ENCODE data around the gene ASTN1. TPM values are rescaled to one million over a fixed set of nuclear protein-coding genes. Genes with fewer than 3 reads are reported as not detected.

The ASTN1 gene
- total and polyA plus RNA-seq, 4 donors, result 33.4 to 127 (median 82.8) TPM

DNA sequence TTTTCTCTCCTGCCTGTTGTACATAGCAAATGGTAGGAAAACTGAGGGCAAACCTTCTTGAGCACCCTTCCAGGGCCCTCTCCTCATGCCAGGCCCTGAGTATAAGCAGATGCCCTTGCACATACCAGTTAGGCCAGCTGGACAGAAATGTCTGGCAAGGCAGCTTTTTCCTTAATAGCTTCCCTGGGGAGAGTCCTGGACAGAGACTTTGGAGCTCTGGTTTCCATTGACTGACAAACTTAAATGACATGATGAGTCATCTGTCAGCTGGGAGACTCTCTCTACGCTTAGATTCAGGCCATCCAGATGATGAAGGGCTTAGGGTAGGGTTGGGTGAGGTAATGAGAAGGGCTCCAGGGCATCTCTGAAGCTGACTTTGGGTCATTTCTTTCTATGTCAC lies 317.5 kb downstream of the ASTN1 start:
- Histone ChIP-seq H3K27ac (ENCODE audit: low read depth, low read length) (no peak overlapping the region), H3K36me3 (ENCODE audit: control insufficient read depth, insufficient read depth, low read length) (no peaks in the 10 kb centered on the region), H3K4me1 (ENCODE audit: control insufficient read depth, insufficient read depth, low read length) (no peaks in the 10 kb centered on the region), H3K4me3 (ENCODE audit: low read depth, low read length) (no peak overlapping the region), H3K9me3 (ENCODE audit: control insufficient read depth, insufficient read depth, low read length) (no peaks in the 10 kb centered on the region), H3K27me3 (ENCODE audit: control insufficient read depth, insufficient read depth, low read length) (no peaks in the 10 kb centered on the region)
- no CpG with 5 or more reads among the region's 1 CpG for WGBS (ENCODE audit: insufficient coverage)
- no peak for DNase-seq (ENCODE audit: low read depth in 4 of 6, low spot score in 6 of 6)

GRCh38 chr1:176843352-176844297 lies 320.9 kb downstream of the ASTN1 start:
- no peak overlapping the region for H3K27ac ChIP-seq (ENCODE audit: low read depth, low read length)
- 43% methylated on average over 1 of the region's 4 CpGs for WGBS (ENCODE audit: insufficient coverage)
- peak in 5 of 6 donors; percentile 38 to 92 (median 55) for DNase-seq (ENCODE audit: low read depth in 4 of 6, low spot score in 6 of 6)

GRCh38 chr1:176841238-176841637 lies 323.3 kb downstream of the ASTN1 start:
- no peaks in the 10 kb centered on the region for H3K4me1 ChIP-seq (ENCODE audit: control insufficient read depth, insufficient read depth, low read length)
- no peaks in the 10 kb centered on the region for H3K36me3 ChIP-seq (ENCODE audit: control insufficient read depth, insufficient read depth, low read length)
- no peak overlapping the region for H3K4me3 ChIP-seq (ENCODE audit: low read depth, low read length)
- no peak overlapping the region for H3K27ac ChIP-seq (ENCODE audit: low read depth, low read length)
- H3K9me3 ChIP-seq (ENCODE audit: control insufficient read depth, insufficient read depth, low read length), result no peaks in the 10 kb centered on the region
- no peaks in the 10 kb centered on the region for H3K27me3 ChIP-seq (ENCODE audit: control insufficient read depth, insufficient read depth, low read length)
- DNase-seq (ENCODE audit: low read depth in 4 of 6, low spot score in 6 of 6), result no peak
- no CpG with 5 or more reads among the region's 2 CpGs for WGBS (ENCODE audit: insufficient coverage)

More at GRCh38 chr1:176843352-176844297, 320.9 kb downstream of the ASTN1 start:
- Histone ChIP-seq H3K4me1 (ENCODE audit: control insufficient read depth, insufficient read depth, low read length) (no peaks in the 10 kb centered on the region), H3K27me3 (ENCODE audit: control insufficient read depth, insufficient read depth, low read length) (no peaks in the 10 kb centered on the region), H3K36me3 (ENCODE audit: control insufficient read depth, insufficient read depth, low read length) (no peaks in the 10 kb centered on the region), H3K9me3 (ENCODE audit: control insufficient read depth, insufficient read depth, low read length) (no peaks in the 10 kb centered on the region), H3K4me3 (ENCODE audit: low read depth, low read length) (no peak overlapping the region)

- no peak for DNase-seq (ENCODE audit: low read depth in 4 of 6, low spot score in 6 of 6)
- H3K27me3 ChIP-seq (ENCODE audit: control insufficient read depth, insufficient read depth, low read length), result no peaks in the 10 kb centered on the region
- H3K27ac ChIP-seq (ENCODE audit: low read depth, low read length), result no peak overlapping the region
- no CpG with 5 or more reads among the region's 4 CpGs for WGBS (ENCODE audit: insufficient coverage)
- H3K4me3 ChIP-seq (ENCODE audit: low read depth, low read length), result no peak overlapping the region
- H3K9me3 ChIP-seq (ENCODE audit: control insufficient read depth, insufficient read depth, low read length), result no peaks in the 10 kb centered on the region
- H3K4me1 ChIP-seq (ENCODE audit: control insufficient read depth, insufficient read depth, low read length), result no peaks in the 10 kb centered on the region
- no peaks in the 10 kb centered on the region for H3K36me3 ChIP-seq (ENCODE audit: control insufficient read depth, insufficient read depth, low read length)
Observed at GRCh38 chr1:176839216-176839615, 325.3 kb downstream of the ASTN1 start.

DNA sequence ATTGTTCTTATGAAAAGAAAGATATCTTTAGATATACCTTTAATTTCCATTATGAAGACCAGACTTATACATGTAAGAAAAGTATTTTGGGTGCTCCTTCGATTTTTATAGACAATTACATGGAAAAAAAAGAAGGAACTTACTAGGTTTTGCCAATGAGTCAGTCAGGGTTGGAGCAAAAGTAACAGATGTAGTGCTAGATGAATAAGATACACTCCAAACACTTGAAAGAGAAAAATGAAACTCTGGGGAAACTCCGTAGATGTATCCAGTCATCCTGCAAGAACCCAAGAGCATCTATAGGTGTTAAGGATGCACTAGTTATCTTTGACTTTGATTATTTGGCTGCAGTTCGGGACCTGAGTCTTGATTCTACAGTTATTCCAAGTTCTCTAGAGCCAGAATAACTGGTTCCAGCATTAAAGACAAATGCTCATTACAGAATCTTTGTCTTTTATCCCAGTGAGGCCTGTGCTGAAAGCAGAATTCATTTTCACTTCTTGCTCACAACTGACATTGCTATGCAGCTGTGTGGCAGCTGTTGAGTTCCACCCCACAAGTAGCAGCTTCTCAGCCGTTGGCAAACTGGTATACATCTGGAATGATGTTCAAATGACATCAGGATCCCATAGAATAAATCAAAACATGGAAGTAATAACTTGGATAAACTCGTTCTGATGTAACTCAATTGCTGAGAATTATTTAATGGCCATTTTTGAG lies 326.1 kb downstream of the ASTN1 start:
- no peak for DNase-seq (ENCODE audit: low read depth in 4 of 6, low spot score in 6 of 6)
- no peaks in the 10 kb centered on the region for H3K4me1 ChIP-seq (ENCODE audit: control insufficient read depth, insufficient read depth, low read length)
- no peaks in the 10 kb centered on the region for H3K27me3 ChIP-seq (ENCODE audit: control insufficient read depth, insufficient read depth, low read length)
- H3K9me3 ChIP-seq (ENCODE audit: control insufficient read depth, insufficient read depth, low read length), result no peaks in the 10 kb centered on the region
- H3K27ac ChIP-seq (ENCODE audit: low read depth, low read length), result no peak overlapping the region
- no peak overlapping the region for H3K4me3 ChIP-seq (ENCODE audit: low read depth, low read length)
- no peaks in the 10 kb centered on the region for H3K36me3 ChIP-seq (ENCODE audit: control insufficient read depth, insufficient read depth, low read length)
- 89% methylated on average over 1 of the region's 5 CpGs for WGBS (ENCODE audit: insufficient coverage)

DNA sequence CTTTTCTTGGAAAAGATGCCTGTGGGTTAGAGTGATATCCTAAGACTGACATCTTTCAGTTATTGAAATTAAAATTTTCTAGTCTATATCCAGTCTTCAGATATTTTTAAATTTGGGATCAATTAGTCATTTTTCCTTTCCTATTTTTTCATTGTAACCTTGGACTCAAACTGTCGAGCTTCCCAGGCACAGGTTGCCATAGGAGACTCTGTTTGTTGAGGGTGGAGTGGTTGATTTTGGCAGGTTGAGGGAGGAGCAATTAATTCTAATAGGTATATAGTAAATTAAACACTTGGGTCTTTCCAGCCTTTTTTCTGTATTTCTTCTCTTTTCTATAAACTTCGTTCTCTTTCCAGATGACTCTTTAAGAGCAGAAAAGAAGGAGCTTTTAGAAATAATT lies 326.8 kb downstream of the ASTN1 start:
- no peak overlapping the region for H3K4me3 ChIP-seq (ENCODE audit: low read depth, low read length)
- H3K27ac ChIP-seq (ENCODE audit: low read depth, low read length), result no peak overlapping the region
- WGBS (ENCODE audit: insufficient coverage), result no CpG with 5 or more reads among the region's 2 CpGs

DNA sequence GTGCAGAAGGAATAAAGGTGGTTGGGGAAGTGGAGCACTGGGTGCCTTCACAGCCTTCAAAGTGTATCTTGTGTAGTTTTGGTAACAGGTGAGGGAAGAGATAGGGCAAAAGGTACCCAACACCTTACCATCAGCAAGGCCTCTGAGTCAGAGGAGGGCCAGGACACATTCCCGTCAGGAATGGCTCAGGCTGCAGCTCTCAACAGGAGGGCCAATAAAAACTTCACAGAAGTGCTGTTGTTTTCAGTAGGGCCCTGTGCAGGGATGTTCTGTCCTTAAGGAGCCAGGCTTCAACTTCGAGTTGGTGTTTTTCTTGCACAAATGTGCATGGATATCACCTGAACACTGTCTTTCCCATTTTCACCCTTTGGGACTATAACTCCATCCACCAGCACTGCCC lies 333.4 kb downstream of the ASTN1 start:
- Histone ChIP-seq H3K36me3 (ENCODE audit: control insufficient read depth, insufficient read depth, low read length) (no peaks in the 10 kb centered on the region), H3K9me3 (ENCODE audit: control insufficient read depth, insufficient read depth, low read length) (no peaks in the 10 kb centered on the region), H3K27me3 (ENCODE audit: control insufficient read depth, insufficient read depth, low read length) (no peaks in the 10 kb centered on the region), H3K4me1 (ENCODE audit: control insufficient read depth, insufficient read depth, low read length) (no peaks in the 10 kb centered on the region), H3K4me3 (ENCODE audit: low read depth, low read length) (no peak overlapping the region), H3K27ac (ENCODE audit: low read depth, low read length) (no peak overlapping the region)
- 83% methylated on average over 2 of the region's 2 CpGs for WGBS (ENCODE audit: insufficient coverage)
- DNase-seq (ENCODE audit: low read depth in 4 of 6, low spot score in 6 of 6), result no peak

More for the DNA sequence above, 326.8 kb downstream of the ASTN1 start:
- H3K36me3 ChIP-seq (ENCODE audit: control insufficient read depth, insufficient read depth, low read length), result no peaks in the 10 kb centered on the region
- H3K4me1 ChIP-seq (ENCODE audit: control insufficient read depth, insufficient read depth, low read length), result no peaks in the 10 kb centered on the region
- DNase-seq (ENCODE audit: low read depth in 4 of 6, low spot score in 6 of 6), result no peak
- no peaks in the 10 kb centered on the region for H3K9me3 ChIP-seq (ENCODE audit: control insufficient read depth, insufficient read depth, low read length)
- no peaks in the 10 kb centered on the region for H3K27me3 ChIP-seq (ENCODE audit: control insufficient read depth, insufficient read depth, low read length)

GRCh38 chr1:176829261-176829660 lies 335.3 kb downstream of the ASTN1 start:
- 63% methylated on average over 7 of the region's 8 CpGs for WGBS (ENCODE audit: insufficient coverage)
- Histone ChIP-seq H3K36me3 (ENCODE audit: control insufficient read depth, insufficient read depth, low read length) (no peaks in the 10 kb centered on the region), H3K9me3 (ENCODE audit: control insufficient read depth, insufficient read depth, low read length) (no peaks in the 10 kb centered on the region), H3K27me3 (ENCODE audit: control insufficient read depth, insufficient read depth, low read length) (no peaks in the 10 kb centered on the region), H3K4me1 (ENCODE audit: control insufficient read depth, insufficient read depth, low read length) (no peaks in the 10 kb centered on the region), H3K27ac (ENCODE audit: low read depth, low read length) (no peak overlapping the region), H3K4me3 (ENCODE audit: low read depth, low read length) (no peak overlapping the region)
- DNase-seq (ENCODE audit: low read depth in 4 of 6, low spot score in 6 of 6), result peak in 1 of 6 donors; percentile 7

- DNase-seq (ENCODE audit: low read depth in 4 of 6, low spot score in 6 of 6), result no peak
- Histone ChIP-seq H3K9me3 (ENCODE audit: control insufficient read depth, insufficient read depth, low read length) (no peaks in the 10 kb centered on the region), H3K27me3 (ENCODE audit: control insufficient read depth, insufficient read depth, low read length) (no peaks in the 10 kb centered on the region), H3K27ac (ENCODE audit: low read depth, low read length) (no peak overlapping the region), H3K4me3 (ENCODE audit: low read depth, low read length) (no peak overlapping the region), H3K36me3 (ENCODE audit: control insufficient read depth, insufficient read depth, low read length) (no peaks in the 10 kb centered on the region), H3K4me1 (ENCODE audit: control insufficient read depth, insufficient read depth, low read length) (no peaks in the 10 kb centered on the region)
- 83% methylated on average over 1 of the region's 1 CpG for WGBS (ENCODE audit: insufficient coverage)
Observed at GRCh38 chr1:176826265-176826664, 338.2 kb downstream of the ASTN1 start.

All from spinal cord (tissue), 10 donors.